A549 (cell line): ENCODE results near the gene SBK3. TPM values are rescaled to one million over a fixed set of nuclear protein-coding genes. Genes with fewer than 3 reads are reported as not detected.
A peak's percentile ranks its signal among the peaks of the same experiment; 100 is the strongest.

Experiments used
- ATAC-seq, 2 experiments: fragments of 200-7000 bp in 1 of 2; fragments of >200 bp in 1 of 2; cut with Nextera tagmentation in 1 of 2; cut with Tn5 transposase in 1 of 2; 3 replicates each; pipeline versions ENCODE4 v1.8.0 to v1.9.1; 2018 to 2020; ENCODE audit warnings: mild to moderate bottlenecking in 1 of 2, moderate library complexity in 1 of 2
- CTCF ChIA-PET: fragments of 300-600 bp; sonication (Branson Sonifier 250); formaldehyde crosslinking; extraction: SDS; loops from one replicate; lab custom pipeline; 2021; ENCODE audit warnings: antibody characterized with exemption, inconsistent platforms; lab: Yijun Ruan, JAX
- POLR2A ChIA-PET: fragments of 350-600 bp; formaldehyde crosslinking; extraction: SDS; loops from one replicate; lab custom pipeline; 2021; ENCODE audit warnings: antibody characterized with exemption, inconsistent platforms; lab: Yijun Ruan, JAX
- DNase-seq, 2 experiments: peaks; one replicate each; pipeline versions ENCODE4 v3.0.0 to v3.0.0-alpha.2; 2011 to 2016; ENCODE audit warnings: low read depth in 1 of 2, low spot score in 1 of 2
- FAIRE-seq: peaks from 2 replicates; lab custom pipeline; 2011; peaks lifted over from hg19 to GRCh38; lab: Jason Lieb, UNC
- H3K27ac ChIP-seq, 2 experiments: fragments of >200 bp; sonication (Bioruptor Twin); formaldehyde crosslinking; 3 replicates each; pipeline ENCODE4 v1.5.1; 2016 to 2017
- H3K4me1 ChIP-seq: fragments of >200 bp; sonication (Bioruptor Twin); formaldehyde crosslinking; 3 replicates; pipeline ENCODE4 v1.6.1; 2016
- H3K4me2 ChIP-seq: fragments of >200 bp; sonication (Bioruptor Twin); formaldehyde crosslinking; 3 replicates; pipeline ENCODE4 v1.6.1; 2016
- H3K4me3 ChIP-seq: fragments of >200 bp; sonication (Bioruptor Twin); formaldehyde crosslinking; 3 replicates; pipeline ENCODE4 v1.5.1; 2016
- H3K9me3 ChIP-seq: fragments of >200 bp; sonication (Bioruptor Twin); formaldehyde crosslinking; 3 replicates; pipeline ENCODE4 v1.6.1; 2016
- BHLHE40 ChIP-seq: IDR thresholded peaks from 2 replicates; pipeline ENCODE4 v1.6.1; 2012; ENCODE audit warnings: low read depth, low read length, inconsistent platforms
- EHMT2 ChIP-seq: fragments of 200-600 bp; sonication (generic); IDR thresholded peaks from 2 replicates; pipeline ENCODE4 v1.6.1; 2016; ENCODE audit warnings: antibody characterized with exemption, low read depth, mild to moderate bottlenecking, moderate library complexity
- FOSB ChIP-seq: fragments of 250-450 bp; sonication (Bioruptor Pico); IDR thresholded peaks from 2 replicates; pipeline ENCODE4 v1.5.0; 2020; ENCODE audit warnings: mild to moderate bottlenecking, moderate library complexity
- FOXS1 ChIP-seq: fragments of 250-450 bp; sonication (Bioruptor Pico); IDR thresholded peaks from 2 replicates; pipeline ENCODE4 v1.5.0; 2020; ENCODE audit warnings: mild to moderate bottlenecking, moderate library complexity
- HOXB13 ChIP-seq: fragments of 250-450 bp; sonication (Bioruptor Pico); IDR thresholded peaks from 2 replicates; pipeline ENCODE4 v1.5.0; 2020; ENCODE audit warnings: low read depth, mild to moderate bottlenecking, moderate library complexity
- KDM5A ChIP-seq: fragments of 200-600 bp; sonication (generic); IDR thresholded peaks from 2 replicates; pipeline ENCODE4 v1.6.1; 2016; ENCODE audit warnings: antibody characterized with exemption, mild to moderate bottlenecking
- MAZ ChIP-seq: fragments of 150-350 bp; IDR thresholded peaks from 2 replicates; pipeline ENCODE4 v1.6.1; 2014; ENCODE audit warnings: antibody characterized with exemption, low read depth, low read length, borderline replicate concordance
- NR3C1 ChIP-seq: fragments of >200 bp; sonication (Bioruptor Twin); formaldehyde crosslinking; IDR thresholded peaks from 3 replicates; pipeline ENCODE4 v1.6.1; 2017
- POLR2AphosphoS2 ChIP-seq: conservative IDR thresholded peaks from 2 replicates; pipeline ENCODE4 v1.6.1; 2012; ENCODE audit warnings: low read length, improper control_type of control experiment, inconsistent platforms
- RAD21 ChIP-seq, 2 experiments: fragments of >200 bp in 1 of 2; sonication (Bioruptor Twin) in 1 of 2; formaldehyde crosslinking in 1 of 2; IDR thresholded peaks in 1 of 2; conservative IDR thresholded peaks in 1 of 2; 2 replicates in 1 of 2; 3 replicates in 1 of 2; pipeline ENCODE4 v1.6.1; 2012 to 2018; ENCODE audit warnings: inconsistent platforms in 1 of 2
- RARB ChIP-seq: fragments of 250-450 bp; sonication (Bioruptor Pico); IDR thresholded peaks from 2 replicates; pipeline ENCODE4 v1.8.0; 2021; ENCODE audit warnings: mild to moderate bottlenecking, moderate library complexity
- RFX5 ChIP-seq: fragments of 450-650 bp; IDR thresholded peaks from 2 replicates; pipeline ENCODE4 v1.7.1; 2014; ENCODE audit warnings: antibody characterized with exemption, mild to moderate bottlenecking, moderate library complexity
- SMC3 ChIP-seq: fragments of >200 bp; sonication (Bioruptor Twin); formaldehyde crosslinking; IDR thresholded peaks from 3 replicates; pipeline ENCODE4 v1.6.1; 2018; ENCODE audit warnings: inconsistent platforms
- TFCP2L1 ChIP-seq: fragments of 250-450 bp; sonication (Bioruptor Pico); IDR thresholded peaks from 2 replicates; pipeline ENCODE4 v1.5.0; 2021; ENCODE audit warnings: mild to moderate bottlenecking
- ZFP36 ChIP-seq: fragments of 450-650 bp; IDR thresholded peaks from 2 replicates; pipeline ENCODE4 v1.6.1; 2014; ENCODE audit warnings: borderline replicate concordance; ENCODE audit not compliant: partially characterized antibody
- ZNF302 ChIP-seq: fragments of 250-450 bp; sonication (Bioruptor Pico); IDR thresholded peaks from 2 replicates; pipeline ENCODE4 v1.9.0; 2021; ENCODE audit warnings: inconsistent platforms, mild to moderate bottlenecking, moderate library complexity
- ZSCAN20 ChIP-seq: fragments of 250-450 bp; sonication (Bioruptor Pico); IDR thresholded peaks from 2 replicates; pipeline ENCODE4 v1.8.0; 2022; ENCODE audit warnings: mild to moderate bottlenecking, moderate library complexity
- WGBS: methylation state at CpG from one replicate; pipeline ENCODE4 v1.1.6; 2017; ENCODE audit errors: missing lambda C conversion rate; 5-methylcytosine and 5-hydroxymethylcytosine counted together
- polyA plus RNA-seq, 4 experiments: library from polyadenylated mRNA; depleted of rRNA in 3 of 4; stranded (reverse); fragments of >200 nt; fragmentation: RNase III in 1 of 4; extraction: RNeasy Plus Mini Kit Qiagen cat#74134 plus additional on column Dnase treatment in 1 of 4; gene quantifications; 2 replicates in 3 of 4; 3 replicates in 1 of 4; pipeline ENCODE4 v1.2.3, GENCODE V29; 2011 to 2017
- TF ChIP-seq, protein P1 (sequence below): fragments of >200 bp; sonication (Bioruptor Twin); formaldehyde crosslinking; IDR thresholded peaks from 3 replicates; pipeline ENCODE4 v1.5.1; 2016
- TF ChIP-seq, protein P2 (sequence below): fragments of 250-450 bp; sonication (Bioruptor Pico); IDR thresholded peaks from 2 replicates; pipeline ENCODE4 v1.5.0; 2021; ENCODE audit warnings: mild to moderate bottlenecking, moderate library complexity, borderline replicate concordance
- TF ChIP-seq, protein P3 (sequence below): fragments of 450-650 bp; IDR thresholded peaks from 2 replicates; pipeline ENCODE4 v1.6.1; 2014; ENCODE audit warnings: antibody characterized with exemption

The SBK3 gene
- polyA plus RNA-seq, 2 of the 4 experiments (the other 2 are of a cell fraction): 1.1 TPM

DNA sequence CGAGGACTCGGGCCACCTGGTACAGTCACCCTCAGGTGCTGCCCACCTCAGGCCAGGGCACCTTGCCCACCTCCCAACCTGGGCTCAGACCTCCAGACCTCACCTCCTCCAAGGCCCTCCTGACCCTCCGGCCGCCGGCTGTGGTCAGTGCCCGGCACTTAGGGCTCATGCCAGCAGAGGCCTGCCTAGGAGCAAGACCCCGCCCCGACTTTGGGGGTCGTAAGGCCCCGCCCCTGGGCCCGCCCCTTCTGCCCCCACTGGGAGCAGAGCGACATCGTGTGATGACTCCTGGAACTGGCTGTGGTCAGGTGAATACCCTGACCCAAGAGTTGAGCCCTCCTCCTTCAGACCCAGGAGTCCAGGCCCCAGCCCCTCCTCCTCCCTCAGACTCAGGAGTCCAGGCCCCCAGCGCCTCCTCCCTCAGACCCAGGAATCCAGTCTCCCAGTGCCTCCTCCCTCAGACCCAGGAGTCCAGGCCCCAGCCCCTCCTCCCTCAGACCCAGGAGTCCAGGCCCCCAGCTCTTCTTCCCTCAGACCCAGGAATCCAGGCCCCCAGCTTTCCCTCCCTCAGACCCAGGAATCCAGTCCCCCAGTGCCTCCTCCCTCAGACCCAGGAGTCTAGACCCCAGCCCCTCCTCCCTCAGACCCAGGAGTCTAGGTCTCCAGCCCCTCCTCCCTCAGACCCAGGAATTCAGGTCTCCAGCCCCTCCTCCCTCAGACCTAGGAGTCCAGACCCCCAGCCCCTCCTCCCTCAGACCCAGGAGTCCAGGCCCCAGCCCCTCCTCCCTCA lies 8.2 kb downstream of the SBK3 start, which contains the start of gene SBK2:
Gene SBK2, minus strand, starts transcription at position 183 of the 790 bp plus-strand sequence. CDS start 839 bp downstream, outside the sequence.
- no peaks in the 10 kb centered on the region for H3K9me3 ChIP-seq
- TF ChIP-seq BHLHE40 (no peak), ZFP36 (peak; percentile 47), MAZ (no peak), ZSCAN20 (no peak), ZNF302 (no peak), RARB (CRISPR knock-in tag) (no peak), POLR2AphosphoS2 (no peak), RFX5 (0 out of 2 replicates have a peak, but pooled peaks have one; percentile 40), KDM5A (no peak), NR3C1 (no peak), TFCP2L1 (CRISPR knock-in tag) (no peak), HOXB13 (no peak), SMC3 (peak; percentile 52; the same call in 2 of the 3 replicates), RAD21 (conservative IDR thresholded peaks at IDR 0.05 in 1 of 2, IDR thresholded peaks at IDR 0.05 in 1 of 2) (peak; percentile 69 to 72), FOXS1 (CRISPR knock-in tag) (no peak)
- TF ChIP-seq, protein P1, sequence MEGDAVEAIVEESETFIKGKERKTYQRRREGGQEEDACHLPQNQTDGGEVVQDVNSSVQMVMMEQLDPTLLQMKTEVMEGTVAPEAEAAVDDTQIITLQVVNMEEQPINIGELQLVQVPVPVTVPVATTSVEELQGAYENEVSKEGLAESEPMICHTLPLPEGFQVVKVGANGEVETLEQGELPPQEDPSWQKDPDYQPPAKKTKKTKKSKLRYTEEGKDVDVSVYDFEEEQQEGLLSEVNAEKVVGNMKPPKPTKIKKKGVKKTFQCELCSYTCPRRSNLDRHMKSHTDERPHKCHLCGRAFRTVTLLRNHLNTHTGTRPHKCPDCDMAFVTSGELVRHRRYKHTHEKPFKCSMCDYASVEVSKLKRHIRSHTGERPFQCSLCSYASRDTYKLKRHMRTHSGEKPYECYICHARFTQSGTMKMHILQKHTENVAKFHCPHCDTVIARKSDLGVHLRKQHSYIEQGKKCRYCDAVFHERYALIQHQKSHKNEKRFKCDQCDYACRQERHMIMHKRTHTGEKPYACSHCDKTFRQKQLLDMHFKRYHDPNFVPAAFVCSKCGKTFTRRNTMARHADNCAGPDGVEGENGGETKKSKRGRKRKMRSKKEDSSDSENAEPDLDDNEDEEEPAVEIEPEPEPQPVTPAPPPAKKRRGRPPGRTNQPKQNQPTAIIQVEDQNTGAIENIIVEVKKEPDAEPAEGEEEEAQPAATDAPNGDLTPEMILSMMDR: peak; percentile 41
- TF ChIP-seq, protein P2, sequence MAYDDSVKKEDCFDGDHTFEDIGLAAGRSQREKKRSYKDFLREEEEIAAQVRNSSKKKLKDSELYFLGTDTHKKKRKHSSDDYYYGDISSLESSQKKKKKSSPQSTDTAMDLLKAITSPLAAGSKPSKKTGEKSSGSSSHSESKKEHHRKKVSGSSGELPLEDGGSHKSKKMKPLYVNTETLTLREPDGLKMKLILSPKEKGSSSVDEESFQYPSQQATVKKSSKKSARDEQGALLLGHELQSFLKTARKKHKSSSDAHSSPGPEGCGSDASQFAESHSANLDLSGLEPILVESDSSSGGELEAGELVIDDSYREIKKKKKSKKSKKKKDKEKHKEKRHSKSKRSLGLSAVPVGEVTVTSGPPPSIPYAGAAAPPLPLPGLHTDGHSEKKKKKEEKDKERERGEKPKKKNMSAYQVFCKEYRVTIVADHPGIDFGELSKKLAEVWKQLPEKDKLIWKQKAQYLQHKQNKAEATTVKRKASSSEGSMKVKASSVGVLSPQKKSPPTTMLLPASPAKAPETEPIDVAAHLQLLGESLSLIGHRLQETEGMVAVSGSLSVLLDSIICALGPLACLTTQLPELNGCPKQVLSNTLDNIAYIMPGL (CRISPR knock-in tag): no peak
- TF ChIP-seq, protein P3, sequence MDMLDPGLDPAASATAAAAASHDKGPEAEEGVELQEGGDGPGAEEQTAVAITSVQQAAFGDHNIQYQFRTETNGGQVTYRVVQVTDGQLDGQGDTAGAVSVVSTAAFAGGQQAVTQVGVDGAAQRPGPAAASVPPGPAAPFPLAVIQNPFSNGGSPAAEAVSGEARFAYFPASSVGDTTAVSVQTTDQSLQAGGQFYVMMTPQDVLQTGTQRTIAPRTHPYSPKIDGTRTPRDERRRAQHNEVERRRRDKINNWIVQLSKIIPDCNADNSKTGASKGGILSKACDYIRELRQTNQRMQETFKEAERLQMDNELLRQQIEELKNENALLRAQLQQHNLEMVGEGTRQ: no peak
- peak in 1 of 2 experiments; percentile 73; a peak in 3 of 6 replicates for ATAC-seq
- H3K27ac ChIP-seq: peak within 1 kb of the TSS; percentile 68 to 80
- no peak within 1 kb of the TSS for H3K4me3 ChIP-seq
- ChIA-PET POLR2A (no interaction called here), CTCF (interaction anchor here (0.6 to 2.4 kb wide), 6 partner anchors 11 to 70 kb away, joined by 3 to 17 read pairs (median 4); no protein-coding TSS in a partner anchor)
- FAIRE-seq: no peak
- peak within 1 kb of the TSS; percentile 35 for H3K4me2 ChIP-seq
- DNase-seq: peak in 1 of 2 experiments; percentile 64
- peaks cover 30% of the 10 kb centered on the region for H3K4me1 ChIP-seq
- WGBS: 38% methylated on average over 8 of the region's 14 CpGs

DNA sequence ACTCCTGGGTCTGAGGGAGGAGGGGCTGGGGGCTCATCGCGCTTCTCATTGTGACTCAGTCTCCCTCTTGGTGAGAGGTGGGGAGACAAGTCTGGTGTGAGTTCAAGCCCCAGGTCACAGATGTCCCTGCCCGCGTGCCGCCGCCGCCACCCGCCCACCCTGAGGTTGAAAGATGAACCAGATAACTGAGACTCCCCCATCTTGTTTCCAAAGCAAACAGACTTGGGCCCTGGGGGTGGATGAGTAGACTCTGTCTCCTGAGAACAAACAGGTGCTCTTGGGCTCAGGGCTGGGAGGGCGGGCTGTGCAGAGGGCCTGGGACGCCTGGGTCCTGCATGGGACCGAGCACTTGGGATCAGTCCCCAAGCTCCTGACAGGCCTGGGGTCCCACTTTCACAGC lies 9.0 kb downstream of the SBK3 start:
- ChIA-PET CTCF (interaction anchor here (0.9 to 2.4 kb wide), 5 partner anchors 14 to 69 kb away, joined by 3 to 17 read pairs (median 5); no protein-coding TSS in a partner anchor), POLR2A (no interaction called here)
- FAIRE-seq: no peak

More for the DNA sequence above, 9.0 kb downstream of the SBK3 start:
- TF ChIP-seq EHMT2: no peak
- no peak for TF ChIP-seq FOSB (CRISPR knock-in tag)
- no peak for TF ChIP-seq SMC3
- TF ChIP-seq, protein P2 (CRISPR knock-in tag): no peak
- DNase-seq: no peak
- WGBS: 64% methylated on average over 10 of the region's 11 CpGs
- H3K4me3 ChIP-seq: no peak overlapping the region
- H3K27ac ChIP-seq: peak overlapping the region; percentile 68 to 80; a peak in 4 of 6 replicates
- H3K4me2 ChIP-seq: peak overlapping the region; percentile 35
- H3K4me1 ChIP-seq: peaks cover 30% of the 10 kb centered on the region
- H3K9me3 ChIP-seq: no peaks in the 10 kb centered on the region
- ATAC-seq: peak; percentile 43 to 63; a peak in 3 of 6 replicates
